ENCODE results near the gene SOX8.

SOX8 gene

DNA sequence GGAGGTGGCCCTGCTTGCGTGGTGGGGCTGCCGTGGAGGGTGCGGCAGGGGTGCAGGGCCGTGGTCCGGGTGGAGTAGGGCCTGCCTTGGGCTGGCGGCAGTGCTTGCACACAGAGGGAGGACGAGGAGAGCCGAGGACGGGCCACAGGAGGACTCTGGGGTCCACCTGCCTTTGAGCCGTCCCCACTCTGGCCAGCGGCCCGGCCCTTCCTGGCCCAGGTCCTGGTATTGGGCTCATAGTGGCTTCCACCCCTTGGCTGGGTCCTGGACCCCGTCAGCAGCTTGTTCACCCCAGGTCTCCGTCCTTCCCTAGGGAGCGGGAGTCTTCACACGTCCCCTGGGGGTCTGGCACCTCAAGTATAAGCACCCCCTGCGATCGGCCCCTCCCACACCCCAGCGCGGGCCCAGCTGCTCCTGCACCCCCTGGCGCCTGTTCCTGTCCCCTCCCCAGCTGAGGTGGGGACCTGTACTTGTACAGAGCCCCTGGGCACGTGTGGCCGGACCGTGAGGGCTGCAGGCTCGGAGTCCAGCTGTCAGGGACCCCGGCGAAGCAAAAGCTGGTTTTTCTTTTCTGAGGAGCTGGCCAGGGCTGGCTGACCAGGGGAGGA is 40.1 kb downstream of the SOX8 start:
- Histone ChIP-seq H3F3A (ENCODE audit: insufficient read depth) (no peaks in the 10 kb centered on the region), H3K9me3 (ENCODE audit: insufficient read depth, low read length) (no peaks in the 10 kb centered on the region), H2AFZ (ENCODE audit: low read depth, low read length, severe bottlenecking) (no peak overlapping the region), H4K20me1 (ENCODE audit: low read depth, low read length) (no peaks in the 10 kb centered on the region), H3K27ac (ENCODE audit: low read depth, low read length) (no peak overlapping the region), H3K36me3 (ENCODE audit: low read length) (no peaks in the 10 kb centered on the region), H3K27me3 (ENCODE audit: low read length) (no peaks in the 10 kb centered on the region), H3K79me2 (ENCODE audit: insufficient read depth, low read length) (no peaks in the 10 kb centered on the region), H3K4me2 (ENCODE audit: low read depth, low read length, poor library complexity, severe bottlenecking) (no peak overlapping the region), H3K9ac (ENCODE audit: low read length) (no peak overlapping the region), H3K9me2 (replicated peaks; ENCODE audit: insufficient read depth, low read length) (no peaks in the 10 kb centered on the region), H3K4me3 (ENCODE audit: insufficient read depth, low read length, poor library complexity, severe bottlenecking) (no peak overlapping the region)
- TF ChIP-seq, protein P1, sequence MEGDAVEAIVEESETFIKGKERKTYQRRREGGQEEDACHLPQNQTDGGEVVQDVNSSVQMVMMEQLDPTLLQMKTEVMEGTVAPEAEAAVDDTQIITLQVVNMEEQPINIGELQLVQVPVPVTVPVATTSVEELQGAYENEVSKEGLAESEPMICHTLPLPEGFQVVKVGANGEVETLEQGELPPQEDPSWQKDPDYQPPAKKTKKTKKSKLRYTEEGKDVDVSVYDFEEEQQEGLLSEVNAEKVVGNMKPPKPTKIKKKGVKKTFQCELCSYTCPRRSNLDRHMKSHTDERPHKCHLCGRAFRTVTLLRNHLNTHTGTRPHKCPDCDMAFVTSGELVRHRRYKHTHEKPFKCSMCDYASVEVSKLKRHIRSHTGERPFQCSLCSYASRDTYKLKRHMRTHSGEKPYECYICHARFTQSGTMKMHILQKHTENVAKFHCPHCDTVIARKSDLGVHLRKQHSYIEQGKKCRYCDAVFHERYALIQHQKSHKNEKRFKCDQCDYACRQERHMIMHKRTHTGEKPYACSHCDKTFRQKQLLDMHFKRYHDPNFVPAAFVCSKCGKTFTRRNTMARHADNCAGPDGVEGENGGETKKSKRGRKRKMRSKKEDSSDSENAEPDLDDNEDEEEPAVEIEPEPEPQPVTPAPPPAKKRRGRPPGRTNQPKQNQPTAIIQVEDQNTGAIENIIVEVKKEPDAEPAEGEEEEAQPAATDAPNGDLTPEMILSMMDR (IDR thresholded peaks at IDR 0.05; ENCODE audit: insufficient read depth, low read length, poor library complexity, severe bottlenecking), result no peak
- TF ChIP-seq EZH2phosphoT487 (conservative IDR thresholded peaks at IDR 0.05; ENCODE audit: low read length), result no peak

DNA sequence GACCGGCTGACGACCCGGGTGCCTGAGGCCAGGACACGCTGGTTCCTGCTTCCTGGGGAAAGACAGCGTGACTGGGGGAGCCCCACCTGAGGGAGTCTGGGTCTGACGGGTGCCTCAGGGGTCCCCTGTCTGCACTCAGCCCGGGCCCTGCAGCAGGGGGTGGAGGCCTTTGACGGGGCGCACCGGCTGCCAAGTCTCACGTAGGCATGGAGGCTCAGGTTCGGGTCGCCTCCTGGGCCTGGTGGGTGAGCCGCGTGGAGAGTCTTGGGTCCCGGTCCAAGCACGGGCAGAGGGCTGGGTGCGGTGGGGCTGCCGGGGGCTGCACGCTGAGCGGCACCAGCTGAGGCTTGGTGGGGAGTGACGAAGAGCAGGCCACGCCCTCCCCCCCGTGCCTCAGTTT is 40.9 kb downstream of the SOX8 start:
- Histone ChIP-seq H3K79me2 (ENCODE audit: insufficient read depth, low read length) (no peaks in the 10 kb centered on the region), H4K20me1 (ENCODE audit: low read depth, low read length) (no peaks in the 10 kb centered on the region), H3K9me2 (replicated peaks; ENCODE audit: insufficient read depth, low read length) (no peaks in the 10 kb centered on the region), H3F3A (ENCODE audit: insufficient read depth) (no peaks in the 10 kb centered on the region), H3K4me2 (ENCODE audit: low read depth, low read length, poor library complexity, severe bottlenecking) (no peak overlapping the region), H3K4me3 (ENCODE audit: insufficient read depth, low read length, poor library complexity, severe bottlenecking) (no peak overlapping the region), H2AFZ (ENCODE audit: low read depth, low read length, severe bottlenecking) (no peak overlapping the region), H3K9ac (ENCODE audit: low read length) (no peak overlapping the region), H3K36me3 (ENCODE audit: low read length) (no peaks in the 10 kb centered on the region), H3K27ac (ENCODE audit: low read depth, low read length) (no peak overlapping the region), H3K9me3 (ENCODE audit: insufficient read depth, low read length) (no peaks in the 10 kb centered on the region), H3K27me3 (ENCODE audit: low read length) (no peaks in the 10 kb centered on the region)
- TF ChIP-seq, protein P1 (IDR thresholded peaks at IDR 0.05; ENCODE audit: insufficient read depth, low read length, poor library complexity, severe bottlenecking), result no peak
- no peak for TF ChIP-seq EZH2phosphoT487 (conservative IDR thresholded peaks at IDR 0.05; ENCODE audit: low read length)

DNA sequence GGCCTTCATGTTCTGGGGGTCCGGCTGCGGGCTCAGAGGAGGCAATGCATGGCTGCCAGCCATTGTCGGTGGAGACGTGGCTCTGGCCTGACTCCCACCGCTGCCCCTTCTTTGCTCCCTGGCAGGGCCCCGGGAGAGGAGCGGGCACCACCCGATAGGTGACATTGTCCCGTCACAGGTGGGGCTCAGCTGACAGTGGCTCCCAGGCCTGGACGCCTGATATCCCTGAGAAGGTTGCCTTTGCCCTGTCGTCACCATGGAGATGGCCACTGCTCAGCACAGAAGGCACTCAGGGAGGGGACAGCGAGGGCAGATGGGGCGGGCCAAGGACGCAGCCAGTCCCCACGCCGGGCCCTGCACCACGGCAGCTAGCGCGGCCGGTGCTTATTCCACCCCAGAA is 42.6 kb downstream of the SOX8 start:
- Histone ChIP-seq H2AFZ (ENCODE audit: low read depth, low read length, severe bottlenecking) (no peak overlapping the region), H3K9me3 (ENCODE audit: insufficient read depth, low read length) (no peaks in the 10 kb centered on the region), H3K9ac (ENCODE audit: low read length) (no peak overlapping the region), H3K4me2 (ENCODE audit: low read depth, low read length, poor library complexity, severe bottlenecking) (no peak overlapping the region), H3K79me2 (ENCODE audit: insufficient read depth, low read length) (no peaks in the 10 kb centered on the region), H3K36me3 (ENCODE audit: low read length) (no peaks in the 10 kb centered on the region), H3F3A (ENCODE audit: insufficient read depth) (no peaks in the 10 kb centered on the region), H3K9me2 (replicated peaks; ENCODE audit: insufficient read depth, low read length) (no peaks in the 10 kb centered on the region), H3K27me3 (ENCODE audit: low read length) (no peaks in the 10 kb centered on the region), H3K27ac (ENCODE audit: low read depth, low read length) (no peak overlapping the region), H4K20me1 (ENCODE audit: low read depth, low read length) (no peaks in the 10 kb centered on the region), H3K4me3 (ENCODE audit: insufficient read depth, low read length, poor library complexity, severe bottlenecking) (no peak overlapping the region)
- no peak for TF ChIP-seq EZH2phosphoT487 (conservative IDR thresholded peaks at IDR 0.05; ENCODE audit: low read length)
- TF ChIP-seq, protein P1 (IDR thresholded peaks at IDR 0.05; ENCODE audit: insufficient read depth, low read length, poor library complexity, severe bottlenecking), result no peak

Data from SU-DHL-6 (cell line).